NCI-H2081 (cell line): ENCODE measurements around the gene SYNM.

Experiments used
- DNase-seq, 2 experiments: peaks; one replicate each; lab custom pipeline; 2025; lab: John Stamatoyannopoulos, UW

Gene SYNM

DNA sequence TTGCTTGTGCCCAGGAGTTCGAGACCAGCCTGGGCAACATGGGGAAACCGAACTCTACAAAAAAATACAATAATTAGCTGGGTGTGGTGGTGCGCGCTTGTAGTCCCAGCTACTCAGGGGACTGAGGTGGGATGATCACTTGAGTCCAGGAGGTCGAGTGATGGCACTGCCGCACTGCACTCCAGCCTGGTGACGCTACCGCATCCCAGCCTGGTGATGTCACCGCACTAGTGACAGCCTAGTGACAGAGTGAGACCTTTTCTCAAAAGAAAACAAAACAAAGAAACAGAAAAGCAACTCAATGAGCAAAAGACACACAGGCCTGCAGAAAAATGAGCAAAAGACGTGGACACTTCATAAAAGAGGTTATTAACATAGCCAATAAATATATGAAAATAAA, 19.9 kb upstream of the SYNM start:
- no peak for DNase-seq

DNA sequence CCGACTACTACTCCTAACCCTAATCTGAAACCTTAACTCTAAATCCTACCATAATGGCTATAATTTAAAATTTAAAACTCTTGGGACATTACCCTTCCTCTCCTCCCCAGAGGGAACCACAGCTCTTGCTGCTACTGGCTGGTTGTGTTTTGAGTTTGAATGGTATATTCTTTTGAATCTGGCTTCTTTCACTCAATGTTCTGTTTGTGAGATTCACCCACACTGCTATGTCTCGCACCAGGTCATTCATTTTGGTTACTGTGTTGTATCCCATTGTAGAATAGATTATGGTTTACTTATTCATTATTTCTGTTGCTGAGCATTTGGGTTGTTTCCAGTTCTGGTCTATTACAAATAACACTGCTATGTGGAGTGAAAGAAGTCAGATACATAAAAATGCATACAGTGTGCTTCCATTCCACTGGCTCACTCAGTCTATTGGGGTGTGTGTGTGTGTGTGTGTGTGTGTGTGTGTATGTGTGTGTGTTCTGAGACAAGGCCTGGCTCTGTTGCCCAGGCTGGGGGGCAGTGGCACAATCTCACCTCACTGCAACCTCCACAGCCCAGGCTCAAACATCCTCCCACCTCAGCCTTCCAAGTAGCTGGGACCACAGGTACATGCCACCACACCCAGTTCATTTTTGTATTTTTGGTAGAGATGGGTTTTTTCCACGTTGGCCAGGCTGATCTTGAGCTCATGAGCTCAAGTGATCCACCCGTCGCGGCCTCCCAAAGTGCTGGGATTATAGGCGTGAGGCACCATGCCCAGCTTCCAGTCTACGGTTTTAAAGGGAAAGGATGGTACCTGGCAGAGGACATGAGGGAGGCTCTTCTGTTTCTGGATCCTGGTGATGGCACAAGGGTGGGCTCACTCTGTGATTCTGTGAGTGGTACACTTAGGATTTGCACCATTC, 19.2 kb upstream of the SYNM start:
- no peak for DNase-seq

DNA sequence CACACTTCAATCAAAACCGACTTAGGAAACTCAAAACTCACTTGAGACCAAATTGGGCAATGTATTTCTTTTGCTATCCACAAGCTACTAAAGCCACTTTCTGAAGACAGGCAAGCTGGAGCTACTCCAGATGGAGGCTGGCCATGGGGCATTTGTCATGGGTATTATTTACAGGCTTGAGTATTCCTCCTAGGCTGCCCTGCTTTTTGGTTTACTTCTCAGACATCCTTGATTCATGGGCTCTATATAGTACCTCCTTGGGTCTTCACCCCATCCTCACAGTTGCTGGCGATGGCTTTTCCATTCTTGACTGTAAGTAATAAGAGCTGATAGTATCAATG, 18.6 kb upstream of the SYNM start:
- DNase-seq: no peak

DNA sequence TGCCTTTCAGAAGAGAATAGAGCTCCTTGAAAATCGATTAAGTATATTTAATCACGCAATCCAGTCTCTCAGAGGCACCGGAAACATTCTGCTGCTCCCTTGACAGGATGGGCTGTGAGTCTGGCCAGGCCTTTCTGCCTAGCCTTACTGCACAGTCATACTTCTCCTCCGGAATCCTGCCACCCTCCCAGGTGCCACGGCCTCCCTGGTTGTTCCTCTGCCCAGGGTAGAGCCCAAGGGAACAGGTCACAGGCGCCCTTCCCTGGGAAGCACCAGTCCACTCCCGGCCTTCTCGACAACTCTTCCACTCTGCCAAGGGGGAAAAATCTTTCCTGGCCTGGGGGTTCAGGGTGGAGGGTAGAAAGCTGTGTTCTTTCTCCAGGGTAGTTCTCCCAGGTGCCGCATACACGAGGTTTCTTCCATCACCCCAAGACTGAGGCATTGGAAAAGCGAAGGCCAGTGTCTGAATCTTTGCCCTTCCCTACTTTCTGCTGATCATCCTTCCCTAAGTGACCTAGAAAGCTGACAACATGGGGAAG, 17.4 kb upstream of the SYNM start:
- DNase-seq: no peak

DNA sequence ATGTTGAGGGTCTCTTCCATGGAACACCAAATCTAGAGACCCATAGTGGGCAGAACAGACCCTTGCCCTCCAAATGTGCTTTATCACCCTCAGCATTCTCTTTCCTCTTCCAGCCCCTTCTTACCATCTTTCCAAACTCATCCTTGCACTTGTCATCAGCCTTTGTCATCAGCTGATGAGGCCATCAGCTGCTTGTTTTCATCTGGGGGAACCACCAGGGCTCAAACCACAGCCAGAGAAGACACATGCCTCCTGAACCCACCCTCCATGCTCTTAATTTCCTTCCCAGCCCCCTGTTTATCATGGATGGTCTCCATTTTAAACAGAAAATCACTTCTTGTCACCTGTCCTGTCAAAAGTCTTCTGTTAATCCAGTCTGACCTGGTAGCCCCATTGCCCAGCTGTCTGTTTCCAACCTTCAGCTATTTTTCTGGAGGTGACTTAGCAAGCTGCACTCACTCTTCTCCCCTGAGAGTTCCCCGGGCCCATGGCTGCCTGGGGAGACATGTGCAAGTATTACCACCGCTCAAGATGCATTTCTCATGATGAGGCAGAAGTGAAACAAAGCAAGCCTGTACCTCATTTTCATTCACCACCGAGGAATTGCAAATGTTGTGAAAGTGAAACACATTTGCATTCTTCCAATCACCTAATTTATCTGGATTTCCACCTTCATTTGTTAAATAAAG, 14.7 kb upstream of the SYNM start:
- no peak for DNase-seq

DNA sequence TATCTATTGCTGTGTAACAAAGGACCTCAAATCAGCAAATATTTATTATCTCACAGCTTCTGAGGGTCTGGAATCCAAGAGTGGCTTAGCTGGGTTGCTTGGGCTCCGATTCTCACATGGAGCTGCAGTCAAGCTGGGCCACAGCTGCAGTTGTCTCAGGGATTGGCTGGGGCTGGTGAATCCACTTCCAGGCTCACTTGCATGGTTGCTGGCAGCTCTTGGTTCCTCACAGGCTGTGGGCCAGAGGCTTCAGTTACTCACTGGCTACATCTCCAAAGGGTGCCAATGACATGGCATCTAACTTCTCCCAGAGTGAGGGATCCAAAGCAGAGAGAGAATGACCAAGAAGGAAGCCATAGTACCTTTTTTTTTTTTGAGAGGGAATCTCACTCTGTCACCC, 13.9 kb upstream of the SYNM start:
- no peak for DNase-seq

DNA sequence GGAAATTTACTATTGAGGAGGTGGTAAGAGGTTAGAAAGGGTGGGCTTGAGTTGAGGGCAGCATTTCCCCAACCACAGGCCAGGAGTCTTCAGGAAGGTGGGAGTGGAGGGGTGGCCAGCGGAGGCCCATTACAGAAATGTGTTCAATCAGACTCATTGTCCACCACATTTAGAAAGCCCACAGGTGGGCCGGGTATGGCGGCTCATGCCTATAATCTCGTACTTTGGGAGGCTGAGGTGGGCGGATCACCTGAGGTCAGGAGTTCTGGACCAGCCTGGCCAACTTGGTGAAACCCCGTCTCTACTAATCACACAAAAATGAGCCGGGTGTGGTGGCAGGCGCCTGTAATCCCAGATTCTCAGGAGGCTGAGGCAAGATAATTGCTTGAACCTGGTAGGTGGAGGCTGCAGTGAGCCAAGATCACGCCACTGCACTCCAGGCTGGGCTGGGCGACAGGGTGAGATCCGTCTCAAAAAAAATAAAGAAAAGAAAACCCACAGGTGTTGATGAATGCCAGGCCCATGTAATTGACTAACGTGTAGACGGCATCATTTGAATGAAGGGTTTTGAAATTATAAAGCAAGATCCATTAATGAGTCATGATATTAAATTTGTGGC, 12.2 kb upstream of the SYNM start:
- no peak for DNase-seq

DNA sequence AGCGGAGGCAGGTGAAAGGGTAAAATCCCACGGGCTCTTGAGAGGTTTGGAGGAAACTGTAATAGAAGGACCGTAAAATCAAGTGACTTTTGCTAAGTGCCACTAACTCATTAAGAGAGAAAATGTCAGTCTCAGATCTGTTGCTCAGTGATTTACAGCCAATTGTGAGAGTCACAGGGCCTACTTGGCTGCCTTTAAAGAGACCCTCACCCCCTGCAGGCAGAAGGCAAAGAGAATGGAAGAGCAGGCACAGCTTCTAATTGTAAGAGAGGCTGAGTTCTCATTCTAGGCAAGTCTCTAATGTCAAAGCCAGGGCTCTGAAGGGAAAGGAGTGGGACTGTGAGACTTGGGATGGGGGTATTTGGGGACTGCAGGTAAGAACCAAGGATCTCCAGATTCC, 9.3 kb upstream of the SYNM start:
- no peak for DNase-seq

DNA sequence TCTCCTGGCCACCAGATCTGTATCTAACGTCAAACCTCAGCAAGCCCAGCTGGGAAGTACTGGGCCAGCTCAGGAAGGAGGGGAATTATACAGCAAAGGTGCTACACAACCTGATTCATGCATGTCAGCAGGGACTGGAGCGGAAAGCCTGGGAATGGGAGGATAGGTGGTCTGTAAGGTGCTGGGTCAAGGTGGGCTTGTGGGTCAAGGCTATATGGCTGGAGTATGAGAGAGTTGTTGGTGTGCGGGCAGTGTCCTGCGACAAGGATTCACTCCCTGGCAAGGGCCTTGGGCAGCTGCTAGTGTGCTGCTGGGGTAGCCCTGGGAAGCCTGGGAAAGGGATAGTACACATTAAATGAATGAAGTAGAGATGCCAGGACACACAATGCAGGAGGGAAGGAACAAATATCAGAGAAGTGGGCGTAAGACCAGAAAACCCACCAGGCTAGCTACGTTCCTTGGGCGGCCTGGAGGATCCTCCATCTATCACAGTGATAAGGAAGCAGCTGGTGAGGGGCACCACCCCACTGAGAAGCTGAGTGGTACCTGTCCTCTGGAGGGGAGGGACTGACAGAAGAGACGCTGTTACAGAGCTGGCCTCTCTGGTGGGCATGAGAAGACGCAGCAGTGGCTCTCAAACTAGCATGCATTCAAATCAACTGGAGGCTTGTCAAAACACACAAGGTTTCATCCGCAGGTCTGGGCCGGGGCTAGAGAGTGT, 8.5 kb upstream of the SYNM start:
- DNase-seq: no peak

DNA sequence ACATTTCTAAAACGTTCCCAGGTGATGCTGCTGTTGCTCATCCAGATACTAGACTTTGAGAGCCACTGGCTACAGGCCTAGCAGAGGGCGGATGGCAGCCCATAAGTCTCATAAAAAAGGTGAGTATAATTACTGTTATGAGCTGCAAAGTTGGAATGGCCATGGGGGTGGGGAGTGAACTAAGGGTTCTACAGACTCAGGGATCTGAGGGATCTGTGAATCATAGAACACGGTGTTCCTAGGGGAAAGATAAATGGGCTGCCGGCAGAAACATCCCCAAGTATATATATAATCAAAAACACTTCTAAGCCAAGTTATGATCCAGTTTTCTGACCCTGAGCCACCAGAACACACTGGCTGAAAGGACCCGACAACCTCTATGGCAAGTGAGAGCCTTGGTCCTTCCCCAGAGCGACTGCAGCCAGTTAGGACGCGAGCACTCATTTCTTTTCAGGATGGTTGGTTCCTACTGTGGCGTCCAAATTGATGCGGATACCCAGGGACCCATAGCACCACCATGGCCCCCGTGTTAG, 7.9 kb upstream of the SYNM start:
- no peak for DNase-seq

DNA sequence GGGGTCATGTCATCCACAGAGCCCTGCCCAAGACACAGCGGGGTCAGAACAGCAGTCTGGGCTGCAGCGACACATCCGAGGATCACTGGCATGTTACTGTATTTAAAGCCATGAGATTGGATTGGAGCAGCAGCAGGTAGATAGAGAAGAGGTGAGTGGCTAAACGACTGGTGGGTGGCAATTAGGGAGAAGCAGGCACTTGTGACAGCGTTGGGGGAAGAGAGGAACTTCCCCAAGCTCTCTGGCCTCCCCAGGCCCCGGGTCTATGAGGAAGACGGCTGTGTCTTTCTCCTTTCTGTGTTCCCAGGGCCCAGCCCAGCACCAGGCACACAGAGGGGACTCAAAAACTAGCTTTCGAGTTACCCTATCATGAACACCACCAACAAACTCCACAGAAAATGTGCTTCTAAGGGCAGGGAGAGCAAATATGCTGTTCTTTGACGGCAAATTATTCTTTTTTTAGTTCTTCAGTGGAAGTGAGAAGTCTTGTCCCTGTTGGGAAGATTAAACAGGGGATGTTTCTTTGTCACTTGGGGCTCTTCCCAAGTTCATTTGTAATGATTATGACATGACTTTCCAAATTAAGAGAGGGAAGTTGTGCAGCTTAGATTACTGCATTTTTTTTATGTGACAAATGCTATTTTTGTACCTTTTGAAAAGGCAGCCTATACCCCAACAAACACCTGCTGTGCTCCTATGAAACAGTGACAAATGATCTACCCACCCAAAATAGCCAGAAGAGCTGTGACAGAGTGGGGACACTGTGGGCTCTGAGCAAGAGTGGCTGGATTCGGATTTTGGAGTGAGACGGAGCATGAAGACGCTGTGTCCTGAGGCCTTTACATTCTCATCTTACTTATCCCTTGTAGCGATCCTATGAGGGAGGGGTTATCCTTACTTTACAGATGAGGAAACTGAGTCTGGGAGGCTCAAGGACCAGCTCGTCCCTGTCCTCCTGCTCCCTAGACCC, 7.2 kb upstream of the SYNM start:
- DNase-seq: no peak

DNA sequence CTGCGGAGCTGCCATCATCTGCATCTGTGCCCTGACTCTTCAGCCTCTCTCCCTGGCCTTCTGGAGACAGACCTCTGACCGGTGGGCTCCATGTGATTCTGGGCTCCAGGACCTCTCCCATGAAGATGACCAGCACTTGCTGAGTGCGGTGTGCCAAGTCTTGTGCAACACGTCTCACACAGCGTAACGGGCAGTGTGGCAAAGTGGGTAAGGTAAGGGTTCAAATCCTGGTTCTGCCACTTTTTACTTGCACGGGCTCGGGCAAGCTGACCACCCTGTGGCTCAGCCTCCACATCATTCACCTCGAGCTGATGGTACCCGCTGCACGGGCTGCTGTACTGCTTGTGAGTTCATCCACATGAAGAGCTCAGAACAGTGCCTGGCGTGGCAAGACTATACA, 6.5 kb upstream of the SYNM start:
- DNase-seq: no peak

DNA sequence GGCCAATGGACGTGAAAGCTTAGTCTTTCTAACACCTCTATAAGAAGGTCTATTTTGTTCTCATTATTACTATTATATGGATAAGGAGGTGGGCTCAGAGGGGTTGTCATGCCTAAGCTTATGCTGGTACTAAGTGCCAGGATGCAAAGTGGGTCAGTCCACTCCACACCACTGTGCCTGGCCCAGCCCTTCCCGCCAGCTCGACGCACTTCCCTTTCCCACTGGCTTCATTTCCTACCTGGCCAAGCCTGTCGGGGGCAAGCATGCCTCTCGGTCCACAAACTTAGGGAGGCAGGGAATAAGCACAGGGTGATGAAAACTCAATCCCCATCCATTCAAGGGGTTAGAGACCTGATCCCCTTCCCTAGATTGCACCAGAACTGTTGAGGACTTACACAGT, 5.9 kb upstream of the SYNM start:
- no peak for DNase-seq

DNA sequence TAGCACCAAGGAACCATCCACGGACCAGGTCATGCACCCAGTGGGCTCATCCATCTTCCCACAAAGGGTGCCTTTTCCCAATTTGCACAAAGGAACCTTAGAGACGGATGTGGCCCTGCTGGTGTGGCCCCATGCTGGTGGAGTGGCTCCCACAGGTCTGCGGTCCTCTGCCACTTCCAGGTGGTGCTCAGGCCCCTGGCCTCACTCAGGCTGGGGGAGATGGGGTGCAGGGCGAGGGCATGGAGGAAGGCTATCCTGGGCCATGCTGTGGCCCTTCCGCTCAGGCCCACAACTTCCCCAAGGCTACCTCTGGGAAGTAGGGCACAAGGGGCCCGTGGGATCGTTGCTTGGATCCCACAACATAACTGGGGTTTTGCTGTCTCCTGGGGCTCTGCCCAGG, 5.2 kb upstream of the SYNM start:
- DNase-seq: no peak

DNA sequence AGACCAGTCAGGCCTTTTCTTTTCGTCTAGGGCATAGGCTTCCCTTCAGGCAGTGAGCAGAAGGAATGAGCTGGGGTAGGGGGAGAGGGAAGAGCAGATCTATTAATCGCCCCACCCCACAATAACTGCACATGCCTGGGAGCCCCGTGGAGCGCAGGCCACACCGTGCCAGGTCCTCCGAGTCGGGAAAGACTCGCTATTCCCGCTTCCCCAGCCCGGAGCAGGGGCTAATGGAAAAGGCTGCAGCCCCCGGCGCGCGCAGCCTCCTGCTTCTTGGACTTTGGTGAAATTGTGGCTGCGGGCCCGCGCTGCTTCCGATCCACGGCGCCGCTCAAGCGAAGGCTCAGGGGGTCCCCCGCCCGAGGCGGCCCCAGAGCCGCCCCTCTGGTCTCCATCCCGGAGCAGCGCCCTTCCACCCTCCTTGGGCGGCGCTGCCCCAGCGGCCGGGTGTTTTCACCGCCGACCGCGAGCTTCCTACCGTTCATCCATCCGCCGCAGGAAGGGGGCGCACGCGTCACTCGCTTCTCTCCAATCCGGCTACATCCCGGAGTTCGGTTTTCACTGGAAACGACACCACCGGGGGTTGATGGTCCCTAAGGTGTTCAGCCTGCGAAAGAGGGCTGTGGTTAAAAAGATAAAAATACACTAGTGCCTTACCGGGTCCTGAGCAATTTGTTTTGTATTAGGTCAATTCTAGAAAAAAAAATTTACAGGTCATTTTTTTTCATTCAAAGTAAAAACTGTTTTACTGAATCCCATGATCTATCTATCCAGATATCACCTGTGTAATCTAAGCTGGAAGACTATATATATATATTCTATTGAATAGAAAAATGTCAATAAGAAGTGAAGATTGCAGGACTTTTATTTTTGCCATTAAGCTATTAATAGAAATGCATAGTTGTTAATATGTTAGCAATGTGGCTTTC, 4.4 kb upstream of the SYNM start:
- DNase-seq: peak; percentile 83 to 85

DNA sequence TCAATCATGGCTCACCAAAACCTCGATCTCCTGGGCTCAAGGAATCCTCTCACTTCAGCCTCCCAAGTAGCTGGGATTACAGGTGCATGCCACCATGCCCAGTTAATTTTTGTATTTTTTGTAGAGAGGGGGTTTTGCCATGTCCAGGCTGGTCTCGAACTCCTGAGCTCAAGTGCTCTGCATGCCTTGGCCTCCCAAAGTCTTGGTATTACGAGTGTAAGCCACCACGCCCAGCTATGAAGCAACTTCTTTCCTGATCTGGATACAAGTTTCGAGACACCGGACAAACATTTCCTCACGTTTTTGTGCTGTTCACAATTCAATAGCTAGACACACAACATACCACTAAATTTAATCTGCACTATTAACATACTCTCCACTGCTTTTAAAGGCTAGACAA, 3.4 kb upstream of the SYNM start:
- no peak for DNase-seq

DNA sequence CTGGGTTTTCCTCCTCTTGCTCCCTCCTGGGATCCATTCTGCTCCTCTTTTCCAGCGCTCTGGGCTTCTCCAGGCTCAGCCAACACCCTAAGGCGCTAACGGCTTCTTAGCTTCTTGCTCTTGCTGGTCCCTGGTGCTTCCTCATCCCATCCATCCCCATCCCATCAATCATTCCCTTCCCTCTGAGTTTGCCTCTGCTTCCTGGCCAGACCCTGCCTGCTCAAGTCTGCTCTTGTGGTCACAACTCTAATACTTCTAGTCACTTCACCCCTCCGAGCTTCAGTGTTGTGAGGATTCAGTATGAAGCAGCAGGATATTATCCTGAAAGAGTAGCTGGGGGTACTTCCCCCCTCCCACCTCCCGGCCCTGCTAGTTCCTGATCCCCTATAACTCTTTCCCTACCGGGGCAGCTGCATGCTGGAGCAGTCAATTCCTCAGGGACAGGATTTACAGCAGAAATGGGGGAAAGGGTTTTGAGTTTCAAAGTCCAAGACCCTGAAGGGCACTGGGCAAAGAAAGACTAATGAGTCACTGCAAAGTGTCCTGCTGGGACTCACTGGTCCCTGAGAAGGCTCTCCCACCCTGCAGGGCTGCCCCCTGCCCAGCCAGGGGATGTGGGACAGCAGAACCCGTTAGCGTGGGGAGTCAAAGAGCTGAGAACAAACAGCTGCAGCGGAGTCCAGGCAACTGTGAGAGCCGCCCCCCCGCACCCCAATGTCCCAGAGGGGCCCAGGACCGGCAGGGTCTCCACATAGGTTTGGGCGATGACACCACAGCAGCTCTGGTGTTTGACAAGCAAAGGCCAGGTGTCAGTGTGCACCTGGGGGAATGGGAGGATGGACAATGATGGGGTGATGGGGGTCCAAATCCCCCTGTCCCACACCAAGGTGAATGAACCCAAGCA, 2.3 kb upstream of the SYNM start:
- DNase-seq: no peak

DNA sequence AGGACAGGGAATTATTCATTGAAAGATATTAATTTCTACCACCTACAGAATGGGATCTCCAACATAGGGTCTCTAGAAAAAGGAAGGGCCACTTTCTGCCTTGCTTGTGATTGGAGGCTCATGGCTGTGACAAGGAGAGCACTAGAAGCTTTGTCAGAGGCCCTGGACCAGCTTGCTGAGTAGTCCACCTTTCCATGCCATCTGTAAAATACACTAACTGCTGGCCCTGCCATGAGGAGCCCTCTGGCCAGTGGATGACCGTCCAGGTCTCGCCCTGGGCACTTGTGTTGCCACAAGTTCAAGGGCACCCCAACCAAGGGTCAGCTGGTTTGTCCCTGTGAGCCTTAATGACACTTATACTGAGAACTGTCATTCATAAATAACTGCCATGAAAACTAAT, 1.6 kb upstream of the SYNM start:
- no peak for DNase-seq
